B cell (primary cell): Measurements from ENCODE around the gene PNLIP. TPM values are rescaled to one million over a fixed set of nuclear protein-coding genes. Genes with fewer than 3 reads are reported as not detected.

Source experiments
- ATAC-seq: fragments of 200-7000 bp; cut with Tn5 transposase; one replicate; pipeline ENCODE4 v1.10.0; 2021; ENCODE audit warnings: low read depth, mild to moderate bottlenecking, moderate number of reproducible peaks, moderate library complexity
- CTCF ChIA-PET: fragments of 350-600 bp; sonication (Branson Sonifier 250); formaldehyde crosslinking; loops from one replicate; lab custom pipeline; 2021; ENCODE audit warnings: antibody characterized with exemption, inconsistent platforms; lab: Charles Lee
- POLR2A ChIA-PET: fragments of 350-600 bp; sonication (Branson Sonifier 250); formaldehyde crosslinking; loops from one replicate; lab custom pipeline; 2021; ENCODE audit warnings: antibody characterized with exemption; lab: Charles Lee
- DNase-seq: peaks from one replicate; pipeline ENCODE4 v3.0.0; 2013
- H2AFZ ChIP-seq: 2 replicates; pipeline ENCODE4 v1.6.1; 2012; ENCODE audit warnings: mild to moderate bottlenecking, low read depth, low read length; ENCODE audit not compliant: insufficient read depth, poor library complexity, severe bottlenecking
- H3K27ac ChIP-seq, 2 donors: 1 replicate in 1 of 2; 2 replicates in 1 of 2; pipeline ENCODE4 v1.5.1; 2012 to 2013; ENCODE audit warnings: low read length in 2 of 2, mild to moderate bottlenecking in 2 of 2, moderate library complexity in 1 of 2
- H3K27me3 ChIP-seq, 4 experiments: fragments of 200-600 bp in 1 of 4; sonication (generic) in 1 of 4; replicated peaks in 1 of 4; 1 replicate in 2 of 4; 2 replicates in 2 of 4; pipeline versions ENCODE4 v1.6.1 to v1.7.0; 2013 to 2016; ENCODE audit warnings: low read length in 3 of 4, mild to moderate bottlenecking in 2 of 4, mixed read lengths in 1 of 4, moderate library complexity in 1 of 4; ENCODE audit not compliant: insufficient read depth in 4 of 4, control insufficient read depth in 3 of 4; ENCODE audit errors: control extremely low read depth in 1 of 4
- H3K36me3 ChIP-seq, 2 experiments: replicated peaks in 1 of 2; 1 replicate in 1 of 2; 2 replicates in 1 of 2; pipeline versions ENCODE4 v1.6.1 to v1.7.1; 2013; ENCODE audit warnings: low read length in 1 of 2; ENCODE audit not compliant: insufficient read depth in 2 of 2, control insufficient read depth in 1 of 2; ENCODE audit errors: control extremely low read depth in 1 of 2, extremely low read depth in 1 of 2
- H3K4me1 ChIP-seq, 2 donors: fragments of 200-600 bp in 1 of 2; sonication (generic) in 1 of 2; 1 replicate in 1 of 2; 2 replicates in 1 of 2; pipeline versions ENCODE4 v1.5.1 to v1.6.1; 2013 to 2017; ENCODE audit warnings: low read length in 2 of 2; ENCODE audit not compliant: control insufficient read depth in 2 of 2, insufficient read depth in 2 of 2
- H3K4me2 ChIP-seq: replicated peaks from 2 replicates; pipeline ENCODE3; 2012; ENCODE audit warnings: mild to moderate bottlenecking, low read depth, low read length; ENCODE audit not compliant: poor library complexity, severe bottlenecking
- H3K4me3 ChIP-seq, 5 experiments: fragments of 200-600 bp in 1 of 5; sonication (generic) in 1 of 5; 1 replicate in 3 of 5; 2 replicates in 2 of 5; pipeline versions ENCODE4 v1.5.1 to v1.7.0; 2011 to 2016; ENCODE audit warnings: low read length in 4 of 5, mild to moderate bottlenecking in 4 of 5, low read depth in 2 of 5, control low read depth in 1 of 5, moderate library complexity in 1 of 5; ENCODE audit not compliant: insufficient read depth in 1 of 5; ENCODE audit errors: control extremely low read depth in 1 of 5, extremely low read depth in 1 of 5
- H3K79me2 ChIP-seq: fragments of 200-600 bp; sonication (generic); one replicate; pipeline ENCODE4 v1.6.0; 2016; ENCODE audit warnings: low read length; ENCODE audit not compliant: control insufficient read depth, insufficient read depth
- H3K9ac ChIP-seq: fragments of 200-600 bp; sonication (generic); 2 replicates; pipeline ENCODE4 v1.6.1; 2017; ENCODE audit warnings: mild to moderate bottlenecking, low read length, moderate library complexity
- H3K9me3 ChIP-seq, 3 donors: one replicate each; pipeline versions ENCODE4 v1.6.1 to v1.7.1; 2013; ENCODE audit warnings: low read length in 2 of 3; ENCODE audit not compliant: control insufficient read depth in 2 of 3, insufficient read depth in 1 of 3; ENCODE audit errors: control extremely low read depth in 1 of 3
- H4K20me1 ChIP-seq: 2 replicates; pipeline ENCODE4 v1.6.0; 2012; ENCODE audit warnings: mild to moderate bottlenecking, low read length; ENCODE audit not compliant: insufficient read depth, control insufficient read depth, poor library complexity, severe bottlenecking
- H3K27ac Mint-ChIP-seq: one replicate; pipeline ENCODE4 v1.8.0; 2021; ENCODE audit warnings: mixed read lengths
- H3K27me3 Mint-ChIP-seq: one replicate; pipeline ENCODE4 v1.8.0; 2021; ENCODE audit warnings: mixed read lengths
- H3K4me1 Mint-ChIP-seq: one replicate; pipeline ENCODE4 v1.8.0; 2021; ENCODE audit warnings: mixed read lengths
- H3K4me3 Mint-ChIP-seq: one replicate; pipeline ENCODE4 v1.8.0; 2021; ENCODE audit warnings: mixed read lengths
- H3K9me3 Mint-ChIP-seq: one replicate; pipeline ENCODE4 v1.8.0; 2022; ENCODE audit warnings: mixed read lengths; ENCODE audit not compliant: insufficient read depth
- EZH2 ChIP-seq: IDR thresholded peaks from 2 replicates; pipeline ENCODE4 v1.6.1; 2012; ENCODE audit warnings: borderline replicate concordance, low read depth, mild to moderate bottlenecking, moderate library complexity, low read length; ENCODE audit not compliant: insufficient read depth, poor library complexity, severe bottlenecking
- WGBS: methylation state at CpG from one replicate; pipeline ENCODE4 v1.1.5; 2013; ENCODE audit warnings: missing lambda C conversion rate; ENCODE audit not compliant: insufficient coverage; 5-methylcytosine and 5-hydroxymethylcytosine counted together
- intact Hi-C: fragments of 100-400 bp; cut with micrococcal nuclease; formaldehyde crosslinking; loops from one replicate; pipeline ENCODE4 v1.10.0; 2022
- polyA plus RNA-seq: library from polyadenylated mRNA; depleted of rRNA; stranded (reverse); fragments of >200 nt; gene quantifications from 2 replicates; pipeline ENCODE4 v1.2.3, GENCODE V29; 2012
- total RNA-seq, 2 donors: library from RNA; stranded (reverse); fragments of 120-200 nt in 1 of 2; gene quantifications; 1 replicate in 1 of 2; 2 replicates in 1 of 2; pipeline versions ENCODE4 v1.2.3 to v1.2.4, GENCODE V29; 2013 to 2022
- TF ChIP-seq, protein P1 (sequence below): fragments of 200-600 bp; IDR thresholded peaks from one replicate; pipeline ENCODE4 v1.8.0; 2022; ENCODE audit warnings: antibody characterized with exemption, mild to moderate bottlenecking

Gene PNLIP
- total and polyA plus RNA-seq, 2 donors (not counting 1 experiment from before 2014, with no cell fraction given) = not detected

DNA sequence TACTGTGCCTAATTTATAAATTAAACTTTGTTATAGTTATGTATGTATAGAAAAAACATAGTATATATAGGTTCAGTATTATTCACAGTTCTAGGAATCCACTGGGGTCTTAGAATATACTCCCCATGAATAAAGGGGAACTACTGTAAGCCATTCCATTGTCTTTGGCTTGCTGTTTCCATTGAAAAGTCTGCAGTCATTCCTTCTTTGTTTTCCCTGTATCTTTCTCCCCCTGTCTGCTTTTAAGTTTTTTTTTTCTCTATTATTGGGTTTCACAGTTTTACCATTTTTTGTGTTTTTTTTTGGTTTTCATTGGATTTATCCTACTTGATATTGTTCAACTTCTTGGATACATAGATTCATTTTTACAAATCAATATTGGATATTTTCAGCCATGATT, 6.7 kb upstream of the PNLIP start:
- Mint-ChIP-seq H3K27ac (no peak overlapping the region), H3K27me3 (no peaks in the 10 kb centered on the region)

DNA sequence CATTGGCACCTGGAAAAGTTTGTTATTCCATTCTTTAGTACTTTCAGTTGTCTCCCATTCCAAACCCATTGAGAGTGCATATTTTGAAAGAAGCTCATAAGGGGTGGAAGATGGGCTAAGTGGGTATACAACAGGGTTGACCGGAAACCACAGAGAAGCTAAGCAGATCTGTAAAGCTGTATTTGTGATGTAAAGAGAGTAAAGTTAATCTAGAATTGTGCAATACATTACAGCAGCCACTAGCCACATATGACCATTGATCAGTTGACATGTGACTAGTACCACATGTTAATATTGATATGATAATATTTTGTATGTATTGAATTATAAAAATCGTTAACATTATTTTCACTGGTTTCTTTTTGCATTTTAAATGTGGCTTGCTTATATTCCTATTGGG, 4.9 kb upstream of the PNLIP start:
- Histone ChIP-seq H3K4me1 (no peaks in the 10 kb centered on the region), H3K27me3 (no peaks in the 10 kb centered on the region), H3K9me3 (no peaks in the 10 kb centered on the region), H3K79me2 (no peaks in the 10 kb centered on the region), H4K20me1 (no peaks in the 10 kb centered on the region), H3K4me2 (no peak overlapping the region), H3K4me3 (no peak overlapping the region), H3K27ac (no peak overlapping the region), H3K9ac (no peak overlapping the region), H3K36me3 (no peaks in the 10 kb centered on the region), H2AFZ (no peak overlapping the region)
- TF ChIP-seq EZH2 = no peak
- TF ChIP-seq, protein P1, sequence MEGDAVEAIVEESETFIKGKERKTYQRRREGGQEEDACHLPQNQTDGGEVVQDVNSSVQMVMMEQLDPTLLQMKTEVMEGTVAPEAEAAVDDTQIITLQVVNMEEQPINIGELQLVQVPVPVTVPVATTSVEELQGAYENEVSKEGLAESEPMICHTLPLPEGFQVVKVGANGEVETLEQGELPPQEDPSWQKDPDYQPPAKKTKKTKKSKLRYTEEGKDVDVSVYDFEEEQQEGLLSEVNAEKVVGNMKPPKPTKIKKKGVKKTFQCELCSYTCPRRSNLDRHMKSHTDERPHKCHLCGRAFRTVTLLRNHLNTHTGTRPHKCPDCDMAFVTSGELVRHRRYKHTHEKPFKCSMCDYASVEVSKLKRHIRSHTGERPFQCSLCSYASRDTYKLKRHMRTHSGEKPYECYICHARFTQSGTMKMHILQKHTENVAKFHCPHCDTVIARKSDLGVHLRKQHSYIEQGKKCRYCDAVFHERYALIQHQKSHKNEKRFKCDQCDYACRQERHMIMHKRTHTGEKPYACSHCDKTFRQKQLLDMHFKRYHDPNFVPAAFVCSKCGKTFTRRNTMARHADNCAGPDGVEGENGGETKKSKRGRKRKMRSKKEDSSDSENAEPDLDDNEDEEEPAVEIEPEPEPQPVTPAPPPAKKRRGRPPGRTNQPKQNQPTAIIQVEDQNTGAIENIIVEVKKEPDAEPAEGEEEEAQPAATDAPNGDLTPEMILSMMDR = no peak
- DNase-seq = no peak
- ATAC-seq = no peak
- Mint-ChIP-seq H3K9me3 (peaks cover 5% of the 10 kb centered on the region), H3K4me3 (no peak overlapping the region), H3K27ac (no peak overlapping the region), H3K27me3 (no peaks in the 10 kb centered on the region), H3K4me1 (no peaks in the 10 kb centered on the region)
- CTCF ChIA-PET = no interaction called here
- no CpG with 5 or more reads among the region's 2 CpGs for WGBS
- POLR2A ChIA-PET = no interaction called here
- intact Hi-C loops = no loop called here

More for the DNA sequence above, 6.7 kb upstream of the PNLIP start:
- H3K4me1 Mint-ChIP-seq = no peaks in the 10 kb centered on the region
- Histone ChIP-seq H3K4me3 (no peak overlapping the region), H3K4me1 (no peaks in the 10 kb centered on the region), H3K9ac (no peak overlapping the region), H3K4me2 (no peak overlapping the region), H3K27me3 (no peaks in the 10 kb centered on the region), H3K79me2 (no peaks in the 10 kb centered on the region), H3K27ac (no peak overlapping the region), H4K20me1 (no peaks in the 10 kb centered on the region), H2AFZ (no peak overlapping the region), H3K9me3 (no peaks in the 10 kb centered on the region), H3K36me3 (no peaks in the 10 kb centered on the region)
- intact Hi-C loops = no loop called here
- ChIA-PET POLR2A (no interaction called here), CTCF (no interaction called here)
- H3K9me3 Mint-ChIP-seq = peaks cover 5% of the 10 kb centered on the region
- no peak for DNase-seq
- no peak overlapping the region for H3K4me3 Mint-ChIP-seq
- ATAC-seq = no peak
- TF ChIP-seq, protein P1 = no peak
- no peak for TF ChIP-seq EZH2
